Fibroblast of lung (primary cell): ENCODE measurements around the gene MALAT1. TPM values are rescaled to one million over a fixed set of nuclear protein-coding genes. Genes with fewer than 3 reads are reported as not detected.

Experiments used
- DNase-seq, 2 donors: peaks; one replicate each; pipeline versions ENCODE4 v3.0.0 to v3.0.0-alpha.2; 2010; ENCODE audit warnings: low read depth in 2 of 2
- H2AFZ ChIP-seq: 2 replicates; pipeline ENCODE4 v1.5.1; 2012; ENCODE audit warnings: low read length, control low read depth, inconsistent platforms
- H3K27ac ChIP-seq: 2 replicates; pipeline ENCODE4 v1.5.1; 2011; ENCODE audit warnings: low read length, control low read depth; ENCODE audit not compliant: insufficient read depth
- H3K27me3 ChIP-seq: 2 replicates; pipeline ENCODE4 v1.5.1; 2011; ENCODE audit warnings: mild to moderate bottlenecking, low read length; ENCODE audit not compliant: control insufficient read depth, insufficient read depth
- H3K36me3 ChIP-seq: 2 replicates; pipeline ENCODE4 v1.5.1; 2011; ENCODE audit warnings: low read length; ENCODE audit not compliant: control insufficient read depth, insufficient read depth
- H3K4me1 ChIP-seq: 2 replicates; pipeline ENCODE4 v1.5.1; 2011; ENCODE audit warnings: low read length; ENCODE audit not compliant: control insufficient read depth, insufficient read depth; ENCODE audit errors: extremely low read depth
- H3K4me2 ChIP-seq: 2 replicates; pipeline ENCODE4 v1.5.1; 2011; ENCODE audit warnings: low read length, control low read depth; ENCODE audit not compliant: insufficient read depth; ENCODE audit errors: extremely low read depth
- H3K4me3 ChIP-seq, 4 experiments: fragments of 200-600 bp in 1 of 4; sonication (generic) in 1 of 4; replicated peaks in 1 of 4; 2 replicates each; pipeline ENCODE4 v1.5.1; 2011 to 2016; ENCODE audit warnings: low read length in 4 of 4, low read depth in 3 of 4, mild to moderate bottlenecking in 3 of 4, control low read depth in 2 of 4, inconsistent platforms in 1 of 4, mixed read lengths in 1 of 4; ENCODE audit not compliant: insufficient read depth in 1 of 4; ENCODE audit errors: control extremely low read depth in 1 of 4
- H3K79me2 ChIP-seq: 2 replicates; pipeline ENCODE4 v1.5.1; 2012; ENCODE audit warnings: mild to moderate bottlenecking, low read length, inconsistent platforms; ENCODE audit not compliant: control insufficient read depth, insufficient read depth
- H3K9ac ChIP-seq: 2 replicates; pipeline ENCODE4 v1.5.1; 2011; ENCODE audit warnings: mild to moderate bottlenecking, low read length, control low read depth; ENCODE audit not compliant: insufficient read depth
- H3K9me3 ChIP-seq: 2 replicates; pipeline ENCODE4 v1.5.1; 2012; ENCODE audit warnings: low read depth, low read length; ENCODE audit not compliant: control insufficient read depth, insufficient read depth
- H4K20me1 ChIP-seq: 2 replicates; pipeline ENCODE4 v1.5.1; 2011; ENCODE audit warnings: low read length; ENCODE audit not compliant: control insufficient read depth, insufficient read depth; ENCODE audit errors: extremely low read depth
- CTCF ChIP-seq, 2 donors: IDR thresholded peaks in 1 of 2; conservative IDR thresholded peaks in 1 of 2; 1 replicate in 1 of 2; 2 replicates in 1 of 2; pipeline ENCODE4 v1.5.1; 2011 to 2012; ENCODE audit warnings: low read length in 2 of 2, control low read depth in 1 of 2, inconsistent platforms in 1 of 2, low read depth in 1 of 2, mild to moderate bottlenecking in 1 of 2
- EZH2 ChIP-seq: IDR thresholded peaks from 2 replicates; pipeline ENCODE4 v1.5.1; 2012; ENCODE audit warnings: low read length, control low read depth, mild to moderate bottlenecking; ENCODE audit errors: missing control alignments
- polyA plus RNA-seq, 2 donors: library from polyadenylated mRNA; depleted of rRNA in 1 of 2; stranded (reverse) in 1 of 2; unstranded in 1 of 2; fragments of >200 nt; gene quantifications; 2 replicates each; pipeline ENCODE4 v1.2.1, GENCODE V29; 2011 to 2012; ENCODE audit warnings: missing spikeins in 1 of 2
- total RNA-seq: library from RNA; depleted of rRNA; stranded (reverse); fragments of >200 nt; gene quantifications from 2 replicates; pipeline ENCODE4 v1.2.1, GENCODE V29; 2014

Gene MALAT1
- total and polyA plus RNA-seq, 2 donors (not counting 1 experiment from before 2014, with no cell fraction given), result 583 to 21,991 TPM

GRCh38 chr11:65491163-65491465, 7.7 kb upstream of the MALAT1 start:
- peak overlapping the region; percentile 82 for H3K9ac ChIP-seq
- no peak overlapping the region for H2AFZ ChIP-seq
- H3K9me3 ChIP-seq, result no peaks in the 10 kb centered on the region
- TF ChIP-seq EZH2 (no peak), CTCF (conservative IDR thresholded peaks at IDR 0.05 in 1 of 2, IDR thresholded peaks at IDR 0.05 in 1 of 2; ENCODE audit: low read depth in 1 of 2, low read length in 2 of 2) (no peak)
- H3K36me3 ChIP-seq, result no peaks in the 10 kb centered on the region
- no peak overlapping the region for H3K4me2 ChIP-seq
- peak overlapping the region; percentile 100 for H3K27ac ChIP-seq
- peak in 1 of 2 donors; percentile 27 for DNase-seq
- no peaks in the 10 kb centered on the region for H4K20me1 ChIP-seq
- no peak overlapping the region for H3K4me3 ChIP-seq
- no peaks in the 10 kb centered on the region for H3K27me3 ChIP-seq
- peaks cover 76% of the 10 kb centered on the region for H3K4me1 ChIP-seq
- H3K79me2 ChIP-seq, result peaks cover 52% of the 10 kb centered on the region

- H3K9ac ChIP-seq, result peak overlapping the region; percentile 82
- H3K9me3 ChIP-seq, result no peaks in the 10 kb centered on the region
- peak; percentile 94 to 98 for DNase-seq
- no peaks in the 10 kb centered on the region for H3K27me3 ChIP-seq
- H3K79me2 ChIP-seq, result peaks cover 53% of the 10 kb centered on the region
- H3K4me1 ChIP-seq, result peaks cover 74% of the 10 kb centered on the region
- TF ChIP-seq CTCF (conservative IDR thresholded peaks at IDR 0.05 in 1 of 2, IDR thresholded peaks at IDR 0.05 in 1 of 2; ENCODE audit: low read depth in 1 of 2, low read length in 2 of 2), result no peak
- TF ChIP-seq EZH2, result no peak
- H3K4me3 ChIP-seq, result peak overlapping the region in 1 of 4 experiments; percentile 11
- H3K27ac ChIP-seq, result peak overlapping the region; percentile 100
- no peaks in the 10 kb centered on the region for H4K20me1 ChIP-seq
- H3K36me3 ChIP-seq, result no peaks in the 10 kb centered on the region
- peak overlapping the region; percentile 79 for H3K4me2 ChIP-seq
- H2AFZ ChIP-seq, result no peak overlapping the region
Observed at GRCh38 chr11:65491614-65492386, 7.0 kb upstream of the MALAT1 start.

GRCh38 chr11:65492387-65492636, 6.5 kb upstream of the MALAT1 start:
- no peak for DNase-seq
- Histone ChIP-seq H3K9ac (peak overlapping the region; percentile 82), H4K20me1 (no peaks in the 10 kb centered on the region), H3K79me2 (peaks cover 58% of the 10 kb centered on the region), H3K27ac (peak overlapping the region; percentile 100), H3K4me3 (no peak overlapping the region), H3K27me3 (no peaks in the 10 kb centered on the region), H2AFZ (no peak overlapping the region), H3K36me3 (no peaks in the 10 kb centered on the region), H3K4me1 (peaks cover 72% of the 10 kb centered on the region), H3K4me2 (peak overlapping the region; percentile 79), H3K9me3 (no peaks in the 10 kb centered on the region)
- no peak for TF ChIP-seq EZH2
- TF ChIP-seq CTCF (conservative IDR thresholded peaks at IDR 0.05 in 1 of 2, IDR thresholded peaks at IDR 0.05 in 1 of 2; ENCODE audit: low read depth in 1 of 2, low read length in 2 of 2), result no peak
